ENCODE results near the gene TGIF1.

Gene TGIF1

DNA sequence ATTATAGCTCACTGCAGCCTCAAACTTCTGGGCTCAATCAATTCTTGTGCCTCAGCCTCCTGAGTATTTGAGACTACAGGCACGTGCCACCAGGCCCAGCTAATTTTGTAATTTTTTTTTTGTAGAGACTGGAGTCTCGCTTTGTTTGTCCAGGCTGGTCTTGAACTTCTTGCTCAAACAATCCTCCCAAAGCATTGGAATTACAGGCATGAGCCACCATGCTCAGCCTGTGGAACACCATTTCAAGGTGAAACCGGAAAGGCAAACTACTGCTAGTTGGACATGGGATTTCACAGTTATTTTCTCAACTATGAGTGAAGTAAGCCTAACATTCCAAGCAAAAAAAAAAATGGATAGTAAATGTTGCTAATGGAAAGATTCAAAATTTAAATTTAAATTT, 20.9 kb upstream of the TGIF1 start:
- in situ Hi-C loops (cut with MboI; ENCODE audit: low pct_unique_long_range_greater_than_20kb, low sequenced_read_pairs, unreplicated experiment) = no loop called here
- no peak for DNase-seq (ENCODE audit: low spot score)
- TF ChIP-seq, protein P1, sequence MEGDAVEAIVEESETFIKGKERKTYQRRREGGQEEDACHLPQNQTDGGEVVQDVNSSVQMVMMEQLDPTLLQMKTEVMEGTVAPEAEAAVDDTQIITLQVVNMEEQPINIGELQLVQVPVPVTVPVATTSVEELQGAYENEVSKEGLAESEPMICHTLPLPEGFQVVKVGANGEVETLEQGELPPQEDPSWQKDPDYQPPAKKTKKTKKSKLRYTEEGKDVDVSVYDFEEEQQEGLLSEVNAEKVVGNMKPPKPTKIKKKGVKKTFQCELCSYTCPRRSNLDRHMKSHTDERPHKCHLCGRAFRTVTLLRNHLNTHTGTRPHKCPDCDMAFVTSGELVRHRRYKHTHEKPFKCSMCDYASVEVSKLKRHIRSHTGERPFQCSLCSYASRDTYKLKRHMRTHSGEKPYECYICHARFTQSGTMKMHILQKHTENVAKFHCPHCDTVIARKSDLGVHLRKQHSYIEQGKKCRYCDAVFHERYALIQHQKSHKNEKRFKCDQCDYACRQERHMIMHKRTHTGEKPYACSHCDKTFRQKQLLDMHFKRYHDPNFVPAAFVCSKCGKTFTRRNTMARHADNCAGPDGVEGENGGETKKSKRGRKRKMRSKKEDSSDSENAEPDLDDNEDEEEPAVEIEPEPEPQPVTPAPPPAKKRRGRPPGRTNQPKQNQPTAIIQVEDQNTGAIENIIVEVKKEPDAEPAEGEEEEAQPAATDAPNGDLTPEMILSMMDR (IDR thresholded peaks at IDR 0.05; ENCODE audit: extremely low read depth, insufficient read depth, missing control alignments) = no peak

DNA sequence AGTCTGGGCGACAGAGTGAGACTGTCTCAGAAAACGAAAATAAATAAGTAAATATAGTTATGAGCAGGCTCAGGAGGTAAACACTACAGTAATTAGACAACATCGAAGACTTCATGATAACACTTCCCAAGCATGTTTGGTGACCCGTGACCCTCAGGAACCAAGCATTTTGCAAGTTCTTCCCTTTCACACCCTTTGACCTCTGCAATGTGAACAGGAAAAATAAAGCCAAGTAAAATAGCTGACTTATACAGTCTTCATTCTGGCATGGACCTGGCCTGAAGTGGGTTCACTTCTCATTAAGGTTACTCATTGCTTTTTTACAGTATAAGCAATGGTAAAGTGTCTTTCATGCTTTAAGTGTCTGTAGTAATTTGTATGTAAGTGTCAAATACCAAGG, 15.3 kb upstream of the TGIF1 start:
- in situ Hi-C loops (cut with MboI; ENCODE audit: low pct_unique_long_range_greater_than_20kb, low sequenced_read_pairs, unreplicated experiment) = no loop called here
- TF ChIP-seq, protein P1 (IDR thresholded peaks at IDR 0.05; ENCODE audit: extremely low read depth, insufficient read depth, missing control alignments) = no peak
- no peak for DNase-seq (ENCODE audit: low spot score)

DNA sequence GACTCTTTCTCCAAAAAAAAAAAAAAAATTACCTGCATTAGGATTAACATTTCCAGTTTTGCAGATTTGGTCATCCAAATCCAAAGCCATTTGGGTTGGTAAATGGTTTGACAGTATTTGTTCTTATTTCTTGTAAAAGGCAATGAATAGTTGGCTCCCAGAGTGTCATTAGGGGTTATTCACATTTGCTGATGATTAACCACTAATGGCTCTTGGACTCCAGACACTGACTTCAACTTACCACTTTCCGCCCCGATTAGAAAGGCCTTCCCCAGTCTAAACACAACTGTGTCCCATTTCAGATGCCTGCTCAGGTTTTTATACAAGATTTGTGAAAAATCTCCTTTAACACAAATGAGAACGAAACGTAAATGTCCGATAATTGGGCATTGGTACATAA, 9.6 kb upstream of the TGIF1 start:
- DNase-seq (ENCODE audit: low spot score) = no peak
- TF ChIP-seq, protein P1 (IDR thresholded peaks at IDR 0.05; ENCODE audit: extremely low read depth, insufficient read depth, missing control alignments) = no peak
- in situ Hi-C loops (cut with MboI; ENCODE audit: low pct_unique_long_range_greater_than_20kb, low sequenced_read_pairs, unreplicated experiment) = no loop called here

DNA sequence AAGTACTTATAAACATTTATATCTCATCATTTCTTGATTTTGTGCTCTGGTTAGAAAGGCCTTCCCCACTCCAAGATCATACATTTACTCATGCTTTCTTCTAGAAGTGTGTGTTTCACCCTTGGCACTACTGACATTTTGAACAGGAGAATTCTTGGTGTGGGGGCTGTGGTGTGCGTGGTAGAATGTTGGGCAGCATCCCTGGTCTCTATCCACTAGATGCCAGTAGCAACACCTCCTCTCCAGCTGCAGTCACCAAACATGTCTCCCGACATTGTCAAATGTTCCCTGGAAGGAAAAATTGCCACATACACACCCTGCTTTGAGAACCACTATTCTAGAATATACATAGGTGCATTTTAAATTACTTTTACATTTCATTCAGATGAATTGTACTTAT, 8.7 kb upstream of the TGIF1 start:
- in situ Hi-C loops (cut with MboI; ENCODE audit: low pct_unique_long_range_greater_than_20kb, low sequenced_read_pairs, unreplicated experiment) = no loop called here
- DNase-seq (ENCODE audit: low spot score) = no peak

DNA sequence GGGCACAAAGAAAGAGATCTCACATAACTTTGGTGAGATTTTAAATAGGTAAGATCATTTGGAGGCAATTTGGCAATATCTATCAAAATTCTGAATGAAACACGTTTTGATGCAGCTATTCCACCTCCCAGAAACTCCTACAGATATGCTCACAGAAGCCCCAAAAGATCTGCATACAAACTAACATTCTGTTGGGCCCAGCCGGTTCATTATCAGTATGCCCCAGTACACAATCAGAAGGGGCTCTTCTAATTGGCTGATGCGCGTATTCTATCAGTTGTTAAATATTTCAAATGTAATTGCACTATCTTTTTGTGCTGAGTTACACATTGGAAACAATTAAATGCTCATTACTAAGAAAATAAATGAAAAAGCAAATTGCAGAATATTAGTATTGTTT, 7.1 kb upstream of the TGIF1 start:
- in situ Hi-C loops (cut with MboI; ENCODE audit: low pct_unique_long_range_greater_than_20kb, low sequenced_read_pairs, unreplicated experiment) = no loop called here
- TF ChIP-seq, protein P1 (IDR thresholded peaks at IDR 0.05; ENCODE audit: extremely low read depth, insufficient read depth, missing control alignments) = no peak

More for the DNA sequence above, 8.7 kb upstream of the TGIF1 start:
- TF ChIP-seq, protein P1 (IDR thresholded peaks at IDR 0.05; ENCODE audit: extremely low read depth, insufficient read depth, missing control alignments) = no peak

DNA sequence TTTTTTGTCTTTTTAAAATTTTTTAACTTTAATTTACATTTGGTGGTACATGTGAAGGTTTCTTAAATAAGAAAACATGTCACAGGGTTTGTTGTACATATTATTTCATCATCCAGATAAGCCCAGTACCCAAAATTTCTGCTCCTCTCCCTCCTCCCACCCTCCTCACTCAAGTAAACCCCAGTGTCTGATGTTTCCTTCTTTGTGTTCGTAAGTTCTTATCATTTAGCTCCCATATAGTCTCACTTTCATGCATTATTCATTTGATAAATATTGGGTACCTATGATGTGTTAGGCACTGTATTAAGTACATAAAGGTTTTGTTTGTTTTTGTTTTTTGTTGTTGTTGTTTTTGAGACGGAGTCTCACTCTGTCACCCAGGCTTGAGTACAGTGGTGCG, 5.7 kb upstream of the TGIF1 start:
- TF ChIP-seq, protein P1 (IDR thresholded peaks at IDR 0.05; ENCODE audit: extremely low read depth, insufficient read depth, missing control alignments) = no peak
- in situ Hi-C loops (cut with MboI; ENCODE audit: low pct_unique_long_range_greater_than_20kb, low sequenced_read_pairs, unreplicated experiment) = no loop called here
- DNase-seq (ENCODE audit: low spot score) = no peak

More for the DNA sequence above, 7.1 kb upstream of the TGIF1 start:
- no peak for DNase-seq (ENCODE audit: low spot score)

DNA sequence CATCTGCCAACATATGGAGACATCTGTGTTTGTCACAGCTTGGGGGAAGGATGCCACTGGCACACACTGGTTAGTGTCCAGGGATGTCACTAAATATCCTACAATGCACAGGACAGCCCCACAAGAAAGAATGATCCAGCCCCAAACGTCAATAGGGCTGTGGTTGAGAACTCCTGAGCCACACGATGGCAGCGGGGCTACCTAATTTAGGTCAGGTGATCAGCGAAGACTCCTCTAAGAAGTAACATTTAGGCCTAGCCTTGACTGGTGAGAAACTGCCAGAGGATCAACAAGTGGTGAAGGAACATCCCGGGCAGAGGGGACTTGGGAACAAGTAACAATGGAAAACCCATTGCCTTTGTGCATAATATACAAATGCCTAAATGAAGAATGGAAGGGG, 5.0 kb upstream of the TGIF1 start:
- in situ Hi-C loops (cut with MboI; ENCODE audit: low pct_unique_long_range_greater_than_20kb, low sequenced_read_pairs, unreplicated experiment) = no loop called here
- no peak for DNase-seq (ENCODE audit: low spot score)
- TF ChIP-seq, protein P1 (IDR thresholded peaks at IDR 0.05; ENCODE audit: extremely low read depth, insufficient read depth, missing control alignments) = no peak

All from GM13977 (cell line).